NCI-H146 treated with DMSO at 0.1 percent for 48 hours (cell line): ENCODE results near the gene ZSCAN21.
A peak's percentile ranks its signal among the peaks of the same experiment; 100 is the strongest.

Experiments used
- DNase-seq: peaks from one replicate; lab custom pipeline; 2025; ENCODE audit not compliant: unreplicated experiment; lab: John Stamatoyannopoulos, UW

The ZSCAN21 gene

GRCh38 chr7:100075418-100075817, 25.8 kb downstream of the ZSCAN21 start:
- DNase-seq: no peak

- no peak for DNase-seq
Observed at GRCh38 chr7:100077205-100077604, 27.6 kb downstream of the ZSCAN21 start.

- DNase-seq: no peak
Observed at GRCh38 chr7:100079024-100079560, 29.5 kb downstream of the ZSCAN21 start.

GRCh38 chr7:100080907-100081534, 31.4 kb downstream of the ZSCAN21 start:
- DNase-seq: peak; percentile 35

GRCh38 chr7:100081535-100082102, 32.0 kb downstream of the ZSCAN21 start, which contains the start of gene ZNF3:
Gene ZNF3 (minus strand): TSS chr7:100081723. CDS start chr7:100077357, 4,366 bp downstream.
- DNase-seq: peak; percentile 96

GRCh38 chr7:100082978-100083377, 33.4 kb downstream of the ZSCAN21 start:
- DNase-seq: no peak

- no peak for DNase-seq
Observed at GRCh38 chr7:100085515-100085914, 35.9 kb downstream of the ZSCAN21 start.

- DNase-seq: no peak
Observed at GRCh38 chr7:100087055-100087750, 37.6 kb downstream of the ZSCAN21 start.

- no peak for DNase-seq
Observed at GRCh38 chr7:100088095-100088620, 38.6 kb downstream of the ZSCAN21 start.

GRCh38 chr7:100088621-100089457, 39.3 kb downstream of the ZSCAN21 start, which contains the start of gene COPS6:
Gene COPS6 (plus strand): TSS chr7:100088969. CDS start chr7:100088991, 22 bp downstream.
- peak; percentile 36 for DNase-seq

GRCh38 chr7:100089458-100090196, 40.1 kb downstream of the ZSCAN21 start:
- no peak for DNase-seq

- DNase-seq: no peak
Observed at GRCh38 chr7:100090527-100091410, 41.2 kb downstream of the ZSCAN21 start.

- DNase-seq: no peak
Observed at GRCh38 chr7:100091411-100092181, 42.0 kb downstream of the ZSCAN21 start.

- DNase-seq: no peak
Observed at GRCh38 chr7:100093054-100093453, 43.5 kb downstream of the ZSCAN21 start.

- no peak for DNase-seq
Observed at GRCh38 chr7:100093498-100093897, 43.9 kb downstream of the ZSCAN21 start.

GRCh38 chr7:100093925-100094486, 44.4 kb downstream of the ZSCAN21 start:
- no peak for DNase-seq

GRCh38 chr7:100095289-100095688, 45.7 kb downstream of the ZSCAN21 start:
- DNase-seq: no peak

GRCh38 chr7:100095704-100096103, 46.1 kb downstream of the ZSCAN21 start:
- no peak for DNase-seq
